GM12878 (cell line): Measurements from ENCODE around the gene RECK.

Experiments
- CEBPB ChIP-seq, 2 experiments: fragments of 150-350 bp in 1 of 2; IDR thresholded peaks; 2 replicates each; pipeline ENCODE4 v1.6.1; 2012 to 2014; ENCODE audit warnings: low read depth in 2 of 2, low read length in 2 of 2, borderline replicate concordance in 1 of 2, inconsistent platforms in 1 of 2
- CTCF ChIP-seq, 3 experiments: IDR thresholded peaks in 2 of 3; conservative IDR thresholded peaks in 1 of 3; 2 replicates each; pipeline ENCODE4 v1.5.1; 2011; ENCODE audit warnings: low read depth in 3 of 3, low read length in 3 of 3, mild to moderate bottlenecking in 3 of 3, control low read depth in 2 of 3, moderate library complexity in 2 of 3, inconsistent platforms in 1 of 3, mixed read lengths in 1 of 3; ENCODE audit not compliant: control insufficient read depth in 2 of 3, insufficient read depth in 1 of 3; ENCODE audit errors: extremely low read depth in 1 of 3
- GABPA ChIP-seq: IDR thresholded peaks from 2 replicates; pipeline ENCODE4 v1.6.1; 2014; ENCODE audit warnings: antibody characterized with exemption, low read depth, mild to moderate bottlenecking, inconsistent platforms
- NFIC ChIP-seq: IDR thresholded peaks from 2 replicates; pipeline ENCODE4 v1.6.1; 2012; ENCODE audit warnings: low read depth, mild to moderate bottlenecking, inconsistent platforms, low read length, moderate library complexity
- POLR2AphosphoS5 ChIP-seq: IDR thresholded peaks from 2 replicates; pipeline ENCODE4 v1.6.1; 2011; ENCODE audit warnings: mild to moderate bottlenecking, low read length, inconsistent platforms
- RBBP5 ChIP-seq: fragments of 200-600 bp; sonication (generic); conservative IDR thresholded peaks from 2 replicates; pipeline ENCODE4 v1.6.1; 2016
- RCOR1 ChIP-seq: conservative IDR thresholded peaks from 2 replicates; pipeline ENCODE4 v1.6.1; 2012; ENCODE audit warnings: low read depth, low read length, improper control_type of control experiment
- SPI1 ChIP-seq: IDR thresholded peaks from 2 replicates; pipeline ENCODE4 v1.6.1; 2011; ENCODE audit warnings: low read depth, mild to moderate bottlenecking, low read length, moderate library complexity, borderline replicate concordance; ENCODE audit not compliant: insufficient read depth
- USF2 ChIP-seq: IDR thresholded peaks from 2 replicates; pipeline ENCODE4 v1.6.1; 2011; ENCODE audit warnings: low read depth, low read length, improper control_type of control experiment, borderline replicate concordance
- ZBTB11 ChIP-seq: fragments of 450-650 bp; formaldehyde crosslinking; IDR thresholded peaks from 2 replicates; pipeline ENCODE4 v1.5.0; 2022; ENCODE audit warnings: mild to moderate bottlenecking, missing genetic modification characterization
- ZNF274 ChIP-seq: IDR thresholded peaks from one replicate; pipeline ENCODE4 v1.8.0; 2011; ENCODE audit not compliant: insufficient read length, insufficient read depth

GRCh38 chr9:36132086-36132485 lies 95.4 kb downstream of the RECK start:
- TF ChIP-seq SPI1: no peak
- TF ChIP-seq USF2: no peak
- TF ChIP-seq RCOR1: no peak
- no peak for TF ChIP-seq NFIC
- no peak for TF ChIP-seq CTCF (IDR thresholded peaks at IDR 0.05 in 2 of 3, conservative IDR thresholded peaks at IDR 0.05 in 1 of 3; ENCODE audit: control insufficient read depth in 2 of 3, extremely low read depth in 1 of 3, insufficient read depth in 1 of 3, low read depth in 3 of 3, low read length in 3 of 3)
- TF ChIP-seq ZNF274: no peak
- TF ChIP-seq RBBP5: no peak
- TF ChIP-seq ZBTB11 (CRISPR knock-in tag): no peak
- TF ChIP-seq CEBPB (IDR thresholded peaks at IDR 0.05; ENCODE audit: borderline replicate concordance in 1 of 2, low read depth in 2 of 2, low read length in 2 of 2): no peak
- no peak for TF ChIP-seq POLR2AphosphoS5
- TF ChIP-seq GABPA: no peak
